ENCODE results near the gene CNTN5. TPM values are rescaled to one million over a fixed set of nuclear protein-coding genes. Genes with fewer than 3 reads are reported as not detected.

Gene CNTN5
- total RNA-seq, 2 donors from 2014 or later, result 0.78 TPM; not detected in 1

DNA sequence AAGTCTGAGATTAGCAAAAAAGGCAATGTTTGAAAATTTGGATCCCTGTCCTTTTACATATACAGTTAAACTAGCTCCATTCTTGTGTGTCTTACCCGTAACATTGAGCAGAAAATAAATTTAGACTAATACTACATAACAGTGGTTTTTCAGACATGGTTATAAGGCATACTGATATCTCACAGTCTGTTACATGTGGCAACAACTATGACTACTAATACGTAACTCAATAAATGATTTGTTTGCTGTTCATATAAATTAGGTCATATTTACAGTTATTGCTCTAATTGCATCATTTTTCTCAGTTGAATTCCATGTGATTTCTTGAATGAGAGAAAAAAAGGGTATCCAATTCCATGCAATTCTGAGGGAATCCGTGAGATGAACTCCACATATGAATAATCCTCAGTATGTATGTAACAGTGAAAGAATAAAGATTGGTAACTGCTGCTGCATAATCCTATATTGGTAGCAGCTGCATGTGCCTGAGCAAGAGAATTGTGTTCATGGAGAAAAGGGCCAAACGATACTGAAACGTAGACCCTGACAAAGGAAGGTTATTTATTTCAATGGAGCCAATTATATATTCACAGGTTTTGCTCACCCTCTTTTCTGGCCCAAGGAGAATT, 1275.4 kb downstream of the CNTN5 start:
- Histone ChIP-seq H3K4me1 (no peaks in the 10 kb centered on the region), H3K4me3 (no peak overlapping the region), H3K27me3 (no peaks in the 10 kb centered on the region), H3K9me3 (no peaks in the 10 kb centered on the region), H3K27ac (no peak overlapping the region), H3K36me3 (replicated peaks in 1 of 2; ENCODE audit: insufficient read depth in 1 of 2, low read depth in 2 of 2) (no peaks in the 10 kb centered on the region)
- no peak for ATAC-seq
- no peak for DNase-seq
- TF ChIP-seq CTCF (IDR thresholded peaks at IDR 0.05) (no peak), POLR2A (IDR thresholded peaks at IDR 0.05) (no peak)
- 55 to 68% methylated on average over 5 of the region's 5 CpGs for WGBS, 2 donors
- intact Hi-C loops (cut with DNase I), result no loop called here

GRCh38 chr11:100297516-100297915, 1276.8 kb downstream of the CNTN5 start:
- TF ChIP-seq CTCF (IDR thresholded peaks at IDR 0.05) (no peak), POLR2A (IDR thresholded peaks at IDR 0.05) (no peak)
- intact Hi-C loops (cut with DNase I), result no loop called here
- Histone ChIP-seq H3K36me3 (replicated peaks in 1 of 2; ENCODE audit: insufficient read depth in 1 of 2, low read depth in 2 of 2) (no peaks in the 10 kb centered on the region), H3K27me3 (no peaks in the 10 kb centered on the region), H3K27ac (no peak overlapping the region), H3K9me3 (no peaks in the 10 kb centered on the region), H3K4me3 (no peak overlapping the region), H3K4me1 (no peaks in the 10 kb centered on the region)
- 61 to 64% methylated on average over 5 of the region's 5 CpGs for WGBS, 2 donors
- ATAC-seq (no peak), DNase-seq (no peak)

GRCh38 chr11:100302824-100303223, 1282.1 kb downstream of the CNTN5 start:
- Histone ChIP-seq H3K27me3 (no peaks in the 10 kb centered on the region), H3K4me3 (no peak overlapping the region), H3K27ac (no peak overlapping the region), H3K4me1 (no peaks in the 10 kb centered on the region), H3K36me3 (replicated peaks in 1 of 2; ENCODE audit: insufficient read depth in 1 of 2, low read depth in 2 of 2) (no peaks in the 10 kb centered on the region), H3K9me3 (no peaks in the 10 kb centered on the region)
- ATAC-seq, result no peak
- intact Hi-C loops (cut with DNase I), result no loop called here
- WGBS, 2 donors, result 37 to 44% methylated on average over 3 of the region's 3 CpGs
- DNase-seq, result no peak
- TF ChIP-seq CTCF (IDR thresholded peaks at IDR 0.05) (no peak), POLR2A (IDR thresholded peaks at IDR 0.05) (no peak)

DNA sequence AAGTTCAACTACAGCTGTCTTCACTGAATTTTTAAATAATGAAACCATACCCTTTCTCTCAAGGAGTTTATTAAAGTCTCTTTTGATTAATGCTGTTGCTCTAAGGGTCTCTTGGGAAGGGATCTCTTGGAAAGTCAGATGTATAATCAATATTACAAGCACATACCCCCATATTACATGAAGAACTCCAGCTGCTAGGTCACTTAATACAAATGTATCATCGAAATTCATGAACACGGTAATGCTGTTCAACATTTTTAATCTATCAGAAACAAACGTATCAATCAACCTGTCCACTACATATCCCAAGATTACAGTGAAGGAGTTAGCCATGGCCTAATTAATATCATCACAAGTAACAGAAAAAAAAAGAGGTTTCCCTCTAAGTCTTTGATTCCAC, 1283.1 kb downstream of the CNTN5 start:
- Histone ChIP-seq H3K4me3 (no peak overlapping the region), H3K27me3 (no peaks in the 10 kb centered on the region), H3K27ac (no peak overlapping the region), H3K36me3 (replicated peaks in 1 of 2; ENCODE audit: insufficient read depth in 1 of 2, low read depth in 2 of 2) (no peaks in the 10 kb centered on the region), H3K4me1 (no peaks in the 10 kb centered on the region), H3K9me3 (no peaks in the 10 kb centered on the region)
- TF ChIP-seq CTCF (IDR thresholded peaks at IDR 0.05), result no peak
- no peak for TF ChIP-seq POLR2A (IDR thresholded peaks at IDR 0.05)
- 72 to 79% methylated on average over 3 of the region's 3 CpGs for WGBS, 2 donors
- no peak for DNase-seq
- no peak for ATAC-seq
- intact Hi-C loops (cut with DNase I), result no loop called here

DNA sequence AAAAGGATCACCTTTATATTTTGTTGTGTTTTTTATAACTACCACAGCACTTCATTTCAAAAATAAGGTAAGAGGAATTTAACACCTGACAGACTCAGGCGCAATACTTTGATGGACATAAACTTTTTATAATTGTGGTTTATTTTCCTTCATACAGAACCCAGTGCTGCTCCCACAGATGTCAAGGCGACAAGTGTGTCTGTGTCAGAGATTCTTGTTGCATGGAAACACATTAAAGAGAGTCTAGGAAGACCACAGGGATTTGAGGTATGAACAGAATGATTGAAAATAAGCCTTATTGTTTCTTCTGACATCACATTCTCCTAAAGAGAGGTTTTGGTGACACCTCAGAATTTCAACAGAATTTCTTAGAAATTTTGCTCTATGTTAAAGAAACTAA, 1287.5 kb downstream of the CNTN5 start:
- Histone ChIP-seq H3K27ac (no peak overlapping the region), H3K36me3 (replicated peaks in 1 of 2; ENCODE audit: insufficient read depth in 1 of 2, low read depth in 2 of 2) (no peaks in the 10 kb centered on the region), H3K4me3 (no peak overlapping the region), H3K4me1 (no peaks in the 10 kb centered on the region), H3K9me3 (no peaks in the 10 kb centered on the region), H3K27me3 (no peaks in the 10 kb centered on the region)
- DNase-seq, result no peak
- TF ChIP-seq CTCF (IDR thresholded peaks at IDR 0.05), result no peak
- no peak for TF ChIP-seq POLR2A (IDR thresholded peaks at IDR 0.05)
- intact Hi-C loops (cut with DNase I), result no loop called here
- ATAC-seq, result no peak
- WGBS, 2 donors, result 74 to 82% methylated on average over 2 of the region's 2 CpGs
